Measurements from ENCODE around the gene PDE1A. TPM values are rescaled to one million over a fixed set of nuclear protein-coding genes. Genes with fewer than 3 reads are reported as not detected.

PDE1A gene
- total and polyA plus RNA-seq, 10 of the 15 experiments (the other 5 are each of a cell fraction or from before 2014, with no cell fraction given) = 1.1 TPM; not detected in 9

- intact Hi-C loops (cut with micrococcal nuclease; ENCODE audit: unreplicated experiment) (no loop called here), in situ Hi-C loops (cut with MboI) (no loop called here)
- H3K9ac ChIP-seq (ENCODE audit: control insufficient read depth, insufficient read depth, low read length) = no peak overlapping the region
- H3K27me3 ChIP-seq (replicated peaks in 1 of 2; ENCODE audit: control insufficient read depth in 2 of 2, insufficient read depth in 2 of 2, low read length in 1 of 2) = no peaks in the 10 kb centered on the region
- H4K20me1 ChIP-seq (ENCODE audit: control insufficient read depth, insufficient read depth) = no peaks in the 10 kb centered on the region
- TF ChIP-seq MTA2 (IDR thresholded peaks at IDR 0.05; ENCODE audit: low read depth) = no peak
- H3K4me2 ChIP-seq (ENCODE audit: control insufficient read depth, insufficient read depth) = no peak overlapping the region
- no peaks in the 10 kb centered on the region for H3K36me3 ChIP-seq (ENCODE audit: control insufficient read depth in 2 of 2, insufficient read depth in 2 of 2, low read length in 1 of 2)
- SMC1A ChIA-PET (ENCODE audit: uncharacterized antibody, unreplicated experiment) = interaction anchor here (0.8 kb wide), 1 partner anchor 292 kb away, joined by 3 read pairs; no protein-coding TSS in a partner anchor
- 43% methylated on average over 3 of the region's 3 CpGs for WGBS (ENCODE audit: insufficient coverage, insufficient replicate concordance, low lambda C conversion rate, missing lambda C conversion rate)
- H3K79me2 ChIP-seq (ENCODE audit: control insufficient read depth, insufficient read depth, low read length) = no peaks in the 10 kb centered on the region
- CTCF ChIA-PET = no interaction called here
- no peak overlapping the region for H2AFZ ChIP-seq (ENCODE audit: control insufficient read depth, low read depth, low read length)
- POLR2A ChIA-PET = no interaction called here
- no peaks in the 10 kb centered on the region for H3K4me1 ChIP-seq (ENCODE audit: control insufficient read depth, insufficient read depth, low read length)
- no TSS peak for BruUV-seq (replicated peaks)
- no peak overlapping the region for H3K27ac ChIP-seq (ENCODE audit: control insufficient read depth, insufficient read depth)
- H3K4me3 ChIP-seq = no peak overlapping the region
- ATAC-seq = no peak
- RAD21 ChIA-PET (ENCODE audit: unreplicated experiment) = no interaction called here
- H3K9me3 ChIP-seq (replicated peaks; ENCODE audit: control insufficient read depth, insufficient read depth, low read length) = no peaks in the 10 kb centered on the region
- FAIRE-seq = no peak
- DNase-seq (ENCODE audit: low read depth, low spot score) = no peak
These were observed 108.2 kb downstream of the PDE1A start for GRCh38 chr2:182318466-182319220.

GRCh38 chr2:182316950-182317349 lies 109.9 kb downstream of the PDE1A start:
- DNase-seq (ENCODE audit: low read depth, low spot score) = no peak
- H3K4me1 ChIP-seq (ENCODE audit: control insufficient read depth, insufficient read depth, low read length) = no peaks in the 10 kb centered on the region
- RAD21 ChIA-PET (ENCODE audit: unreplicated experiment) = no interaction called here
- intact Hi-C loops (cut with micrococcal nuclease; ENCODE audit: unreplicated experiment) = no loop called here
- no peaks in the 10 kb centered on the region for H3K27me3 ChIP-seq (replicated peaks in 1 of 2; ENCODE audit: control insufficient read depth in 2 of 2, insufficient read depth in 2 of 2, low read length in 1 of 2)
- no TSS peak for BruUV-seq (replicated peaks)
- no peak overlapping the region for H2AFZ ChIP-seq (ENCODE audit: control insufficient read depth, low read depth, low read length)
- H3K9me3 ChIP-seq (replicated peaks; ENCODE audit: control insufficient read depth, insufficient read depth, low read length) = no peaks in the 10 kb centered on the region
- POLR2A ChIA-PET = interaction anchor here (0.7 kb wide), 1 partner anchor 23 kb away, joined by 5 read pairs; no protein-coding TSS in a partner anchor
- WGBS (ENCODE audit: insufficient coverage, insufficient replicate concordance, low lambda C conversion rate, missing lambda C conversion rate) = 5% methylated on average over 2 of the region's 2 CpGs
- FAIRE-seq = no peak
- no peaks in the 10 kb centered on the region for H3K36me3 ChIP-seq (ENCODE audit: control insufficient read depth in 2 of 2, insufficient read depth in 2 of 2, low read length in 1 of 2)
- no peaks in the 10 kb centered on the region for H4K20me1 ChIP-seq (ENCODE audit: control insufficient read depth, insufficient read depth)
- H3K4me2 ChIP-seq (ENCODE audit: control insufficient read depth, insufficient read depth) = no peak overlapping the region
- no peaks in the 10 kb centered on the region for H3K79me2 ChIP-seq (ENCODE audit: control insufficient read depth, insufficient read depth, low read length)
- no peak overlapping the region for H3K9ac ChIP-seq (ENCODE audit: control insufficient read depth, insufficient read depth, low read length)
- no peak overlapping the region for H3K27ac ChIP-seq (ENCODE audit: control insufficient read depth, insufficient read depth)
- SMC1A ChIA-PET (ENCODE audit: uncharacterized antibody, unreplicated experiment) = no interaction called here
- in situ Hi-C loops (cut with MboI) = no loop called here
- CTCF ChIA-PET = interaction anchor here (0.7 kb wide), 1 partner anchor 545 kb away, joined by 3 read pairs; no protein-coding TSS in a partner anchor
- ATAC-seq = no peak
- no peak overlapping the region for H3K4me3 ChIP-seq
- TF ChIP-seq SMAD1 (IDR thresholded peaks at IDR 0.05; ENCODE audit: low read depth, partially characterized antibody) = no peak
- TF ChIP-seq FOXK2 (IDR thresholded peaks at IDR 0.05) = no peak
- TF ChIP-seq E4F1 (IDR thresholded peaks at IDR 0.05; ENCODE audit: borderline replicate concordance, partially characterized antibody) = no peak
- TF ChIP-seq GABPA (IDR thresholded peaks at IDR 0.05; ENCODE audit: low read depth) = no peak
- TF ChIP-seq PAX5 (IDR thresholded peaks at IDR 0.05; ENCODE audit: borderline replicate concordance, low read depth, low read length) = no peak
- no peak for TF ChIP-seq MEF2B (IDR thresholded peaks at IDR 0.05; ENCODE audit: partially characterized antibody, poor library complexity, severe bottlenecking)
- no peak for TF ChIP-seq ATF7 (IDR thresholded peaks at IDR 0.05; ENCODE audit: low read depth)
- no peak for TF ChIP-seq ELK1 (IDR thresholded peaks at IDR 0.05; ENCODE audit: low read depth, low read length)
- no peak for TF ChIP-seq USF2 (IDR thresholded peaks at IDR 0.05; ENCODE audit: borderline replicate concordance, low read depth, low read length)

Measured in GM12878 (cell line).